HepG2 (cell line): Measurements from ENCODE around the gene ESPN.

Experiments used
- RXRA ChIP-seq: sonication (generic); formaldehyde crosslinking; IDR thresholded peaks from 2 replicates; pipeline ENCODE4 v1.5.1; 2020; ENCODE audit warnings: missing genetic modification reagents
- TF ChIP-seq, protein P1 (sequence below): sonication (generic); formaldehyde crosslinking; IDR thresholded peaks from 2 replicates; pipeline ENCODE4 v1.4.0; 2020; ENCODE audit warnings: missing genetic modification reagents, borderline replicate concordance

- TF ChIP-seq, protein P1, sequence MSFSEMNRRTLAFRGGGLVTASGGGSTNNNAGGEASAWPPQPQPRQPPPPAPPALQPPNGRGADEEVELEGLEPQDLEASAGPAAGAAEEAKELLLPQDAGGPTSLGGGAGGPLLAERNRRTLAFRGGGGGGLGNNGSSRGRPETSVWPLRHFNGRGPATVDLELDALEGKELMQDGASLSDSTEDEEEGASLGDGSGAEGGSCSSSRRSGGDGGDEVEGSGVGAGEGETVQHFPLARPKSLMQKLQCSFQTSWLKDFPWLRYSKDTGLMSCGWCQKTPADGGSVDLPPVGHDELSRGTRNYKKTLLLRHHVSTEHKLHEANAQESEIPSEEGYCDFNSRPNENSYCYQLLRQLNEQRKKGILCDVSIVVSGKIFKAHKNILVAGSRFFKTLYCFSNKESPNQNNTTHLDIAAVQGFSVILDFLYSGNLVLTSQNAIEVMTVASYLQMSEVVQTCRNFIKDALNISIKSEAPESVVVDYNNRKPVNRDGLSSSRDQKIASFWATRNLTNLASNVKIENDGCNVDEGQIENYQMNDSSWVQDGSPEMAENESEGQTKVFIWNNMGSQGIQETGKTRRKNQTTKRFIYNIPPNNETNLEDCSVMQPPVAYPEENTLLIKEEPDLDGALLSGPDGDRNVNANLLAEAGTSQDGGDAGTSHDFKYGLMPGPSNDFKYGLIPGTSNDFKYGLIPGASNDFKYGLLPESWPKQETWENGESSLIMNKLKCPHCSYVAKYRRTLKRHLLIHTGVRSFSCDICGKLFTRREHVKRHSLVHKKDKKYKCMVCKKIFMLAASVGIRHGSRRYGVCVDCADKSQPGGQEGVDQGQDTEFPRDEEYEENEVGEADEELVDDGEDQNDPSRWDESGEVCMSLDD (CRISPR knock-in tag), result no peak
- TF ChIP-seq RXRA (CRISPR knock-in tag), result no peak
These were observed 51.9 kb downstream of the ESPN start for GRCh38 chr1:6476483-6476882.
